GM12878 (cell line): ENCODE data around the gene TMEM225B. TPM values are rescaled to one million over a fixed set of nuclear protein-coding genes. Genes with fewer than 3 reads are reported as not detected.
A peak's percentile ranks its signal among the peaks of the same experiment; 100 is the strongest.

ENCODE experiments used
- BCL11A ChIP-seq: IDR thresholded peaks from 2 replicates; pipeline ENCODE4 v1.6.1; 2011; ENCODE audit warnings: low read depth, low read length
- CTCF ChIP-seq, 3 experiments: IDR thresholded peaks in 2 of 3; conservative IDR thresholded peaks in 1 of 3; 2 replicates each; pipeline ENCODE4 v1.5.1; 2011; ENCODE audit warnings: low read depth in 3 of 3, low read length in 3 of 3, mild to moderate bottlenecking in 3 of 3, control low read depth in 2 of 3, moderate library complexity in 2 of 3, inconsistent platforms in 1 of 3, mixed read lengths in 1 of 3; ENCODE audit not compliant: control insufficient read depth in 2 of 3, insufficient read depth in 1 of 3; ENCODE audit errors: extremely low read depth in 1 of 3
- ETV6 ChIP-seq, 2 experiments: fragments of 450-650 bp in 1 of 2; IDR thresholded peaks in 1 of 2; conservative IDR thresholded peaks in 1 of 2; 2 replicates each; pipeline ENCODE4 v1.6.1; 2014; ENCODE audit warnings: antibody characterized with exemption in 1 of 2, borderline replicate concordance in 1 of 2, low read depth in 1 of 2, mild to moderate bottlenecking in 1 of 2, moderate library complexity in 1 of 2
- HCFC1 ChIP-seq: fragments of 150-350 bp; IDR thresholded peaks from 2 replicates; pipeline ENCODE4 v1.6.1; 2014; ENCODE audit warnings: low read length
- JUNB ChIP-seq: IDR thresholded peaks from 2 replicates; pipeline ENCODE4 v1.6.1; 2016; ENCODE audit warnings: antibody characterized with exemption, mild to moderate bottlenecking
- PBX3 ChIP-seq: IDR thresholded peaks from 2 replicates; pipeline ENCODE4 v1.6.1; 2011; ENCODE audit warnings: mild to moderate bottlenecking, low read depth, low read length, moderate library complexity; ENCODE audit not compliant: insufficient replicate concordance
- POLR2A ChIP-seq: IDR thresholded peaks from 2 replicates; pipeline ENCODE4 v1.6.1; 2011; ENCODE audit warnings: low read depth, mild to moderate bottlenecking, low read length
- POU2F2 ChIP-seq: IDR thresholded peaks from 3 replicates; pipeline ENCODE4 v1.6.1; 2011; ENCODE audit warnings: low read depth, mild to moderate bottlenecking, low read length, borderline replicate concordance
- RB1 ChIP-seq: fragments of 450-650 bp; formaldehyde crosslinking; IDR thresholded peaks from 2 replicates; pipeline ENCODE4 v1.6.1; 2017; ENCODE audit warnings: mild to moderate bottlenecking, borderline replicate concordance
- SIN3A ChIP-seq: IDR thresholded peaks from 2 replicates; pipeline ENCODE4 v1.6.1; 2012; ENCODE audit warnings: low read depth, low read length, improper control_type of control experiment
- SMAD1 ChIP-seq: fragments of 450-650 bp; IDR thresholded peaks from 2 replicates; pipeline ENCODE4 v1.6.1; 2018; ENCODE audit warnings: mild to moderate bottlenecking, low read depth; ENCODE audit not compliant: partially characterized antibody
- SPI1 ChIP-seq: IDR thresholded peaks from 2 replicates; pipeline ENCODE4 v1.6.1; 2011; ENCODE audit warnings: low read depth, mild to moderate bottlenecking, low read length, moderate library complexity, borderline replicate concordance; ENCODE audit not compliant: insufficient read depth
- TAF1 ChIP-seq: IDR thresholded peaks from 2 replicates; pipeline ENCODE4 v1.6.1; 2011; ENCODE audit warnings: mild to moderate bottlenecking, low read depth, low read length, borderline replicate concordance
- TCF7 ChIP-seq: IDR thresholded peaks from 2 replicates; pipeline ENCODE4 v1.6.1; 2014; ENCODE audit warnings: antibody characterized with exemption, borderline replicate concordance
- polyA plus RNA-seq, 11 experiments: library from polyadenylated mRNA; depleted of rRNA in 4 of 11; unstranded in 6 of 11; stranded (reverse) in 5 of 11; fragments of >200 nt; fragmentation: Nextera tagmentation in 4 of 11; fragmentation: Illumina TruSeq in 1 of 11; extraction: Ambion mirVana in 4 of 11; extraction: Trizol in 1 of 11; gene quantifications; 1 replicate in 1 of 11; 2 replicates in 10 of 11; pipeline versions ENCODE4 v1.2.1 to v1.2.3, GENCODE V29; 2011 to 2016; ENCODE audit warnings: inconsistent platforms in 2 of 11, missing spikeins in 2 of 11, low read depth in 1 of 11
- total RNA-seq, 4 experiments: library from RNA; depleted of rRNA in 3 of 4; stranded (reverse); fragments of >200 nt in 3 of 4; fragmentation: Illumina TruSeq in 1 of 4; extraction: Trizol in 1 of 4; gene quantifications; 2 replicates each; pipeline versions ENCODE4 v1.2.1 to v1.2.3, GENCODE V29; 2013 to 2021
- TF ChIP-seq, protein P1 (sequence below): fragments of 450-650 bp; formaldehyde crosslinking; IDR thresholded peaks from 2 replicates; pipeline ENCODE4 v1.5.0; 2022; ENCODE audit warnings: mild to moderate bottlenecking, missing genetic modification characterization
- TF ChIP-seq, protein P2 (sequence below): fragments of 450-650 bp; formaldehyde crosslinking; IDR thresholded peaks from 2 replicates; pipeline ENCODE4 v1.4.0; 2020; ENCODE audit warnings: mild to moderate bottlenecking, moderate library complexity
- TF ChIP-seq, protein P3 (sequence below): IDR thresholded peaks from 2 replicates; pipeline ENCODE4 v1.6.1; 2012; ENCODE audit warnings: low read depth, low read length, improper control_type of control experiment

TMEM225B gene
- total and polyA plus RNA-seq, 10 of the 15 experiments (the other 5 are each of a cell fraction or from before 2014, with no cell fraction given): 0.22 to 1.9 (median 0.43) TPM

- TF ChIP-seq CTCF (IDR thresholded peaks at IDR 0.05 in 2 of 3, conservative IDR thresholded peaks at IDR 0.05 in 1 of 3; ENCODE audit: control insufficient read depth in 2 of 3, extremely low read depth in 1 of 3, insufficient read depth in 1 of 3, low read depth in 3 of 3, low read length in 3 of 3) (no peak), BCL11A (no peak), PBX3 (peak; percentile 85), JUNB (no peak), POU2F2 (peak; percentile 51; the same call in 1 of the 3 replicates), TAF1 (peak; percentile 66; the same call in 1 of the 2 replicates), TCF7 (no peak), HCFC1 (peak; percentile 57), POLR2A (peak; percentile 96), RB1 (peak; percentile 31; the same call in 1 of the 2 replicates), SIN3A (peak; percentile 79), SMAD1 (peak; percentile 35), SPI1 (peak; percentile 89), ETV6 (conservative IDR thresholded peaks at IDR 0.05 in 1 of 2, IDR thresholded peaks at IDR 0.05 in 1 of 2; ENCODE audit: borderline replicate concordance in 1 of 2, low read depth in 1 of 2) (peak in 1 of 2 experiments; percentile 73; a peak in 2 of 4 replicates)
- TF ChIP-seq, protein P1, sequence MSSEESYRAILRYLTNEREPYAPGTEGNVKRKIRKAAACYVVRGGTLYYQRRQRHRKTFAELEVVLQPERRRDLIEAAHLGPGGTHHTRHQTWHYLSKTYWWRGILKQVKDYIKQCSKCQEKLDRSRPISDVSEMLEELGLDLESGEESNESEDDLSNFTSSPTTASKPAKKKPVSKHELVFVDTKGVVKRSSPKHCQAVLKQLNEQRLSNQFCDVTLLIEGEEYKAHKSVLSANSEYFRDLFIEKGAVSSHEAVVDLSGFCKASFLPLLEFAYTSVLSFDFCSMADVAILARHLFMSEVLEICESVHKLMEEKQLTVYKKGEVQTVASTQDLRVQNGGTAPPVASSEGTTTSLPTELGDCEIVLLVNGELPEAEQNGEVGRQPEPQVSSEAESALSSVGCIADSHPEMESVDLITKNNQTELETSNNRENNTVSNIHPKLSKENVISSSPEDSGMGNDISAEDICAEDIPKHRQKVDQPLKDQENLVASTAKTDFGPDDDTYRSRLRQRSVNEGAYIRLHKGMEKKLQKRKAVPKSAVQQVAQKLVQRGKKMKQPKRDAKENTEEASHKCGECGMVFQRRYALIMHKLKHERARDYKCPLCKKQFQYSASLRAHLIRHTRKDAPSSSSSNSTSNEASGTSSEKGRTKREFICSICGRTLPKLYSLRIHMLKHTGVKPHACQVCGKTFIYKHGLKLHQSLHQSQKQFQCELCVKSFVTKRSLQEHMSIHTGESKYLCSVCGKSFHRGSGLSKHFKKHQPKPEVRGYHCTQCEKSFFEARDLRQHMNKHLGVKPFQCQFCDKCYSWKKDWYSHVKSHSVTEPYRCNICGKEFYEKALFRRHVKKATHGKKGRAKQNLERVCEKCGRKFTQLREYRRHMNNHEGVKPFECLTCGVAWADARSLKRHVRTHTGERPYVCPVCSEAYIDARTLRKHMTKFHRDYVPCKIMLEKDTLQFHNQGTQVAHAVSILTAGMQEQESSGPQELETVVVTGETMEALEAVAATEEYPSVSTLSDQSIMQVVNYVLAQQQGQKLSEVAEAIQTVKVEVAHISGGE: no peak
- TF ChIP-seq, protein P2, sequence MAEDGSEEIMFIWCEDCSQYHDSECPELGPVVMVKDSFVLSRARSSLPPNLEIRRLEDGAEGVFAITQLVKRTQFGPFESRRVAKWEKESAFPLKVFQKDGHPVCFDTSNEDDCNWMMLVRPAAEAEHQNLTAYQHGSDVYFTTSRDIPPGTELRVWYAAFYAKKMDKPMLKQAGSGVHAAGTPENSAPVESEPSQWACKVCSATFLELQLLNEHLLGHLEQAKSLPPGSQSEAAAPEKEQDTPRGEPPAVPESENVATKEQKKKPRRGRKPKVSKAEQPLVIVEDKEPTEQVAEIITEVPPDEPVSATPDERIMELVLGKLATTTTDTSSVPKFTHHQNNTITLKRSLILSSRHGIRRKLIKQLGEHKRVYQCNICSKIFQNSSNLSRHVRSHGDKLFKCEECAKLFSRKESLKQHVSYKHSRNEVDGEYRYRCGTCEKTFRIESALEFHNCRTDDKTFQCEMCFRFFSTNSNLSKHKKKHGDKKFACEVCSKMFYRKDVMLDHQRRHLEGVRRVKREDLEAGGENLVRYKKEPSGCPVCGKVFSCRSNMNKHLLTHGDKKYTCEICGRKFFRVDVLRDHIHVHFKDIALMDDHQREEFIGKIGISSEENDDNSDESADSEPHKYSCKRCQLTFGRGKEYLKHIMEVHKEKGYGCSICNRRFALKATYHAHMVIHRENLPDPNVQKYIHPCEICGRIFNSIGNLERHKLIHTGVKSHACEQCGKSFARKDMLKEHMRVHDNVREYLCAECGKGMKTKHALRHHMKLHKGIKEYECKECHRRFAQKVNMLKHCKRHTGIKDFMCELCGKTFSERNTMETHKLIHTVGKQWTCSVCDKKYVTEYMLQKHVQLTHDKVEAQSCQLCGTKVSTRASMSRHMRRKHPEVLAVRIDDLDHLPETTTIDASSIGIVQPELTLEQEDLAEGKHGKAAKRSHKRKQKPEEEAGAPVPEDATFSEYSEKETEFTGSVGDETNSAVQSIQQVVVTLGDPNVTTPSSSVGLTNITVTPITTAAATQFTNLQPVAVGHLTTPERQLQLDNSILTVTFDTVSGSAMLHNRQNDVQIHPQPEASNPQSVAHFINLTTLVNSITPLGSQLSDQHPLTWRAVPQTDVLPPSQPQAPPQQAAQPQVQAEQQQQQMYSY (CRISPR knock-in tag): no peak
- TF ChIP-seq, protein P3, sequence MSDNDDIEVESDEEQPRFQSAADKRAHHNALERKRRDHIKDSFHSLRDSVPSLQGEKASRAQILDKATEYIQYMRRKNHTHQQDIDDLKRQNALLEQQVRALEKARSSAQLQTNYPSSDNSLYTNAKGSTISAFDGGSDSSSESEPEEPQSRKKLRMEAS: peak; percentile 54; the same call in 1 of the 2 replicates
These were observed 39.5 kb upstream of the TMEM225B start, which contains the start of gene ZNF655 (continued) for GRCh38 chr7:99558306-99559174.
